ENCODE data around the gene MBD3L2B.

GRCh38 chr19:6979399-6979798 lies 41.8 kb downstream of the MBD3L2B start:
- TF ChIP-seq CTCF (IDR thresholded peaks at IDR 0.05), result no peak
- TF ChIP-seq EZH2 (IDR thresholded peaks at IDR 0.05; ENCODE audit: borderline replicate concordance, insufficient read depth, low read depth, low read length, poor library complexity, severe bottlenecking), result no peak

All from B cell (primary cell).